Upper lobe of left lung (tissue), 4 donors: ENCODE data around the gene VPS8.

Source experiments
- EP300 ChIP-seq, 4 donors: sonication (generic); formaldehyde crosslinking; IDR thresholded peaks; one replicate each; pipeline ENCODE4 v1.5.1; 2017; ENCODE audit warnings: antibody characterized with exemption in 4 of 4, control low read depth in 2 of 4
- POLR2A ChIP-seq, 4 donors: fragments of 450-650 bp; IDR thresholded peaks; one replicate each; pipeline ENCODE4 v1.5.1; 2016 to 2017; ENCODE audit warnings: antibody characterized with exemption in 4 of 4, mild to moderate bottlenecking in 2 of 4
- POLR2AphosphoS5 ChIP-seq, 2 donors: sonication (generic); formaldehyde crosslinking; IDR thresholded peaks; one replicate each; pipeline ENCODE4 v1.5.1; 2017; ENCODE audit warnings: antibody characterized with exemption in 2 of 2
- TF ChIP-seq, protein P1 (sequence below), 6 experiments: fragments of 450-650 bp in 4 of 6; fragments of 200-600 bp in 2 of 6; sonication (generic) in 2 of 6; IDR thresholded peaks; one replicate each; pipeline ENCODE4 v1.5.1; 2016 to 2019; ENCODE audit warnings: antibody characterized with exemption in 6 of 6

DNA sequence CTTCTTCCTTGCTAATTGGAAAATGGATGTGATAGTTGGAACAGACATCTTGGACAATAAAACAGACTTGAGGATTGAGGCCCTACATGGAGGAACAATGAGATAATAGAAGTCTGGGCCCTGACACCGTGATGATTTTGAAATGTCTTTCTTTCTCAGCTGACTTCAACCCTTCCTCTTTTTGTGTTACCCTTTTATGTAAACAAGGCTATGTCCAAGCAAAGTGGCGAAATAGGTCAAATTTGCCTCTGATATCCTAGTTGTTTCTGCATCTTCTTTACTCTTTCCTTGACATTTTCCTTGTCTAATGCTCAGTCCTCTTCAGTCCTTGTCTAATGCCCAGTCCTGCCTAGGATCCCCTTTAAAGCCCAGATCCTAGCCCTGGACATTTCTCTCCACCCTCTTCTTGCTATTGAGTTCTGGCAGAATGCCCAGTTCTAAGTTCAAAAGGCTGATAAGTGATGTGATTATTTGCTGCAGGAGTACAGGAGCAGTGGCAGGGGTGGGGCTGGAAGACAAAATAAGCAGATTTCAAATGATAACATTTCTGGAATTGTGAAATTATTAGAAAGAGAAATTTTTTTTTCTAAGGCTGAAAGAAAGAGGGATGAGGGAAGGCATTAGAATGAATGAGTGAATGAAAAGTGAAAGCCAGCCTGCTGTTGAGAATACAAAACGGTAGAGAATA, 6.5 kb upstream of the VPS8 start:
- TF ChIP-seq, protein P1, sequence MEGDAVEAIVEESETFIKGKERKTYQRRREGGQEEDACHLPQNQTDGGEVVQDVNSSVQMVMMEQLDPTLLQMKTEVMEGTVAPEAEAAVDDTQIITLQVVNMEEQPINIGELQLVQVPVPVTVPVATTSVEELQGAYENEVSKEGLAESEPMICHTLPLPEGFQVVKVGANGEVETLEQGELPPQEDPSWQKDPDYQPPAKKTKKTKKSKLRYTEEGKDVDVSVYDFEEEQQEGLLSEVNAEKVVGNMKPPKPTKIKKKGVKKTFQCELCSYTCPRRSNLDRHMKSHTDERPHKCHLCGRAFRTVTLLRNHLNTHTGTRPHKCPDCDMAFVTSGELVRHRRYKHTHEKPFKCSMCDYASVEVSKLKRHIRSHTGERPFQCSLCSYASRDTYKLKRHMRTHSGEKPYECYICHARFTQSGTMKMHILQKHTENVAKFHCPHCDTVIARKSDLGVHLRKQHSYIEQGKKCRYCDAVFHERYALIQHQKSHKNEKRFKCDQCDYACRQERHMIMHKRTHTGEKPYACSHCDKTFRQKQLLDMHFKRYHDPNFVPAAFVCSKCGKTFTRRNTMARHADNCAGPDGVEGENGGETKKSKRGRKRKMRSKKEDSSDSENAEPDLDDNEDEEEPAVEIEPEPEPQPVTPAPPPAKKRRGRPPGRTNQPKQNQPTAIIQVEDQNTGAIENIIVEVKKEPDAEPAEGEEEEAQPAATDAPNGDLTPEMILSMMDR (IDR thresholded peaks at IDR 0.05) = no peak
- TF ChIP-seq POLR2AphosphoS5 (IDR thresholded peaks at IDR 0.05) = peak in 1 of 2 donors; percentile 34
- no peak for TF ChIP-seq POLR2A (IDR thresholded peaks at IDR 0.05)
- TF ChIP-seq EP300 (IDR thresholded peaks at IDR 0.05) = no peak
